NCI-H748 (cell line): ENCODE data around the gene CROT.

Experiments
- DNase-seq: peaks from one replicate; lab custom pipeline; 2025; ENCODE audit not compliant: unreplicated experiment; lab: John Stamatoyannopoulos, UW

The CROT gene

GRCh38 chr7:87345166-87345927 lies at the start of gene CROT:
Gene CROT, plus strand, starts transcription at chr7:87345664. Its CDS starts 3,405 bp downstream, at chr7:87349069.
- DNase-seq: peak; percentile 96

- DNase-seq: no peak
Observed at GRCh38 chr7:87300756-87301155, 44.7 kb upstream of the CROT start.

- DNase-seq: no peak
Observed at GRCh38 chr7:87310790-87311419, 34.6 kb upstream of the CROT start.

- peak; percentile 51 for DNase-seq
Observed at GRCh38 chr7:87312215-87312865, 33.1 kb upstream of the CROT start.

GRCh38 chr7:87316097-87316700 lies 29.3 kb upstream of the CROT start:
- DNase-seq: no peak

GRCh38 chr7:87316846-87317552 lies 28.5 kb upstream of the CROT start:
- DNase-seq: no peak

GRCh38 chr7:87317691-87318245 lies 27.7 kb upstream of the CROT start:
- DNase-seq: no peak

- peak; percentile 67 for DNase-seq
Observed at GRCh38 chr7:87318741-87319140, 26.7 kb upstream of the CROT start.

- peak; percentile 80 for DNase-seq
Observed at GRCh38 chr7:87319154-87319581, 26.3 kb upstream of the CROT start.

- DNase-seq: no peak
Observed at GRCh38 chr7:87322912-87323311, 22.6 kb upstream of the CROT start.

GRCh38 chr7:87325576-87326370 lies 19.7 kb upstream of the CROT start:
- DNase-seq: no peak

- peak; percentile 22 for DNase-seq
Observed at GRCh38 chr7:87328281-87328680, 17.2 kb upstream of the CROT start.

- DNase-seq: peak; percentile 16
Observed at GRCh38 chr7:87330316-87330715, 15.1 kb upstream of the CROT start.

- DNase-seq: no peak
Observed at GRCh38 chr7:87330942-87331341, 14.5 kb upstream of the CROT start.

- DNase-seq: no peak
Observed at GRCh38 chr7:87331687-87332252, 13.7 kb upstream of the CROT start.

GRCh38 chr7:87332321-87332720 lies 13.1 kb upstream of the CROT start:
- DNase-seq: no peak

- DNase-seq: no peak
Observed at GRCh38 chr7:87336136-87336535, 9.3 kb upstream of the CROT start.

GRCh38 chr7:87337331-87337730 lies 8.1 kb upstream of the CROT start:
- peak; percentile 84 for DNase-seq

- DNase-seq: no peak
Observed at GRCh38 chr7:87339373-87339897, 6.0 kb upstream of the CROT start.
